ENCODE measurements around the gene SNUPN. TPM values are rescaled to one million over a fixed set of nuclear protein-coding genes. Genes with fewer than 3 reads are reported as not detected.

The SNUPN gene
- total RNA-seq, 1 donor from 2014 or later: 15.9 TPM

Other genes with a start within 250 kb of the SNUPN start
- gene SIN3A, start 174.0 kb downstream of the SNUPN start, total RNA-seq: 25.1 and 40.8 TPM in 2 replicates
- 23.2 and 28.8 TPM in 2 replicates for gene PTPN9, start 46.4 kb downstream of the SNUPN start, total RNA-seq
- gene IMP3, start 14.5 kb upstream of the SNUPN start, total RNA-seq: 100 and 115 TPM in 2 replicates
- gene SNX33, start 22.2 kb upstream of the SNUPN start, total RNA-seq: 14.0 and 16.9 TPM in 2 replicates
- 3.0 and 15.6 TPM in 2 replicates for gene CSPG4, start 87.1 kb upstream of the SNUPN start, total RNA-seq
- gene UBE2Q2, start 217.7 kb upstream of the SNUPN start, total RNA-seq: 42.9 and 48.0 TPM in 2 replicates